Activated effector memory CD4-positive, alpha-beta T cell treated with Interleukin-2 at 50 U/mL for 16 hours (primary cell): Measurements from ENCODE around the gene SLC22A31.

Experiments used
- DNase-seq: peaks from one replicate; pipeline ENCODE4 v3.0.0-alpha.2; 2020

Gene SLC22A31

DNA sequence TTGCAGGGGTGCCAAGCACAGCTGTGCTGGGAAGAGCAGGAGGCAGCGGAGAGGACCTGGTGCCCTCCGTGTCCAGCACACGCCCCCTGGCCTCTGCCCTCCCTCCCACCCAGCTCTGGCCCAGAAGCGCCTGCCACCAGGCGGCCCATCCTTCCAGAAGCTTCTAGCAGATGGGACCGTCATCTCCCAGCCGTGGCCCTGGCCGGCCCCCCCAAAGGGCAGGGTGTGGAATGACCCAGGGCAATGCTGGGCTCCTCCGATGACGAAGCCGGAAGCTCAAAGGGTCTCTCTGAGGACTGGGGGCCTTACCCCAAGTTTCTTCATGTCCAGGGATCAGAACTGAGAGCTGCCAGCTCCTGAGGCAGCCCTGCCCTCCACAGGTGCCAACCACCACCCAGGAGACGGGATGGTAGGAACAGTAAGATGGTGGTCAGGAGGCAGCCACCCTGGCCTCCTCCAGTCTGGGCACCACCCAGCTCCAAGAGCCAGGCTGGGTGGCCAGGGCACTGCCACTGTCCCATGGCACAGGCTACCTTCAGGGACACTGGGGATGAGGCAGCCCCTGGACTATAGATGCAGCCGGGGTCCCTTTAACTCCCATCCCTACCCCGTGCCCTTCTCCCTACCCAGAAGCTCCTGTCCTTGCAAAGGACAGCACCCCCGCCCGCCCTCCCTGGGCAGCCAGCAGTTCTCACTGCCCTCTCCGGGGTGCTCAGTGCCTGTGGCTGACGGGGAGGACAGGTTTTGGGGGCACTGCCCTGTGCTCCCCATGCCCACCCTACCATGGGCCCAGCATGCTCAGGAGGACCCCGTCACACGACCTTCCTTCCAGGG is 35.3 kb downstream of the SLC22A31 start:
- DNase-seq: no peak

DNA sequence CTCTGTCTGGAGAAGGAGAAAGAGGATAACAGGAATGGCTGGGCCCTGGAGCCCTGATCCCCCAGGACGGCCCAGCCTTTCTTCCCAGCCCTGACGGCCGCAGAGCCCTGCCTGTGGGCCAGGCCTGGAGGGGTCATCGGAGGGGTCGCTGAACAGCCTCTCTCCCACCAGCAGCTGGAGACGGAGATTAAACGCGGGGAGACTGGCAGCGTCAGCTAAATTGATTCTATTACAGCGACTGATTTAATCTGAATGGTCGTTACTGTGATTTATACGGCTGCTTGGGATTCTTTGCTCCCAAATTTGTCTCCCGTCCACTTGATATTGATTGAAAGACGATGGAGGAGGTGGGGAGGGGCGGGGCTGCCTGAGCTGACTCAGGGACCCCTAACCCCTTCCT is 35.9 kb downstream of the SLC22A31 start:
- DNase-seq: no peak

DNA sequence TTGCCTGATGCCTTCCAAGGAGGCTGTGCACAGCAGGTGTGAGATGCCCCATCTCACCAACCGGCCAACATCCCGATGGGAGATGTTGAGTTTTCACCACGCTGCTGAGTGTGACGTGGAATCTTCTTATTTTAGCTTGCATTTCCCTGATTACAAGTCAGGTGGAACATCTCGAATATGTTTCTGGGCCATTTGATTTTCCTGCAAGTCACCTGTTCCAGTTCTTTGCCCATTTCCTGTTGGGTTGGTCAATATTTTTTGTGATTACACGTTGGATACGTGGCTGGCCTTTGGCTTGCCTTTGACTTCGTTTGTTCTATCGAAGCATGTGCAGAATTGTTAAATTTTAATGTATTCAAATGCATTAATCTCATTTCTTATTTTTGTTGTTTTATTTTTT is 37.0 kb downstream of the SLC22A31 start:
- no peak for DNase-seq

GRCh38 chr16:89161763-89162713 is 38.3 kb downstream of the SLC22A31 start:
- DNase-seq: no peak

- DNase-seq: no peak
Measured at GRCh38 chr16:89160977-89161701, 39.2 kb downstream of the SLC22A31 start.

GRCh38 chr16:89159850-89160354 is 40.4 kb downstream of the SLC22A31 start:
- DNase-seq: no peak

- no peak for DNase-seq
Measured at GRCh38 chr16:89159066-89159849, 41.1 kb downstream of the SLC22A31 start.

DNA sequence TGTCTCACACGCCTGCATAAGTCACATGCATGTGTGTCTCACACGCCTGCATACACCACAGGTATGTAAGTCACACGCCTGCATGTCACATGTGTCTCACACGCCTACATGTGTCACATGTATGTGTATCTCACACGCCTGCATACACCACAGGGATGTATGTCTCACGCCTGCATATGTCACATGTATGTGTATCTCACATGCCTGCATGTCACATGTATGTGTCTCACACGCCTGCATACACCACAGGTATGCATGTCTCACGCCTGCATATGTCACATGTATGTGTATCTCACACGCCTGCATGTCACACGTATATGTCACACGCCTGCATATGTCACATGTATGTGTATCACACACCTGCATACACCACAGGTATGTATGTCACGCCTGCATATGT is 42.6 kb downstream of the SLC22A31 start:
- DNase-seq: no peak

DNA sequence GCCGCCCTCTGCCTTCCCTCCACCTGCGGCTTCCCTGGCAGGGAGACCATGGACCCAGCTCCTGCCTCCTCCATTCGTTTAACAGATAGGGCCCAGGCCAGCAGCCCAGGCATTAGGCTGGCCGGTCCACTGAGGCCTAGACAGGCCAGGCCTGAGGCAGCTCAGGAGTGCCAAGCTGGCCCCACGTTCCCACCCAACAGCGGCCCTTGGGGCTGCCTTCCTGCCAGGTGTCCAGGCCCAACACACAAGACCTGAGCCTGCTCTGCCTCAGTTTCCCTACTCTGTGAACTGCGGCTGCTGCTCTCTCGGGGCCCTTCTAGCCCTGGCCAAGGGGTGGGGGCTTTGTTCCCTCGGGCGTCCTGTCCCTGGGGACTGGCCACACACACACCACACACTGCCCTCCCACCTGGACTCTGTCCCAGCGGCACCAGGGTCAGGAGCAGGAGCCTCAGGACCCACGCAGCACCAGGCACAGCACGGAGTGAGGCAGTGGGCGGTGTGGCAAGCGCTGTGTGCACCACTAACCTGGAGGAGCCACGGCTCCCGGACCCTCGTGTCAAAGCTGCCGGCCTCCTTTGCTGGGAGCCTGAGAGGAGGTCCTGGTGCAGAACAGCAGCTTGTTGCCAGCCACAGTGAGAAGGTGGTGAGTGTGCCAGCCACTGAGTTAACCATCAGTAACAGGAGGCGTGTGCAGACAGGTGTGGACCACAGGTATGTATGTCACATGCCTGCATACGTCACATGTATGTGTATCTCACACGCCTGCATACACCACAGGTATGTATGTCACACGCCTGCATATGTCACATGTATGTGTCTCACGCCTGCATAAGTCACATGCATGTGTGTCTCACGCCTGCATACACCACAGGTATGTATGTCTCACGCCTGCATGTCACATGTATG is 43.3 kb downstream of the SLC22A31 start:
- no peak for DNase-seq

GRCh38 chr16:89155851-89156739 is 44.2 kb downstream of the SLC22A31 start:
- DNase-seq: no peak

DNA sequence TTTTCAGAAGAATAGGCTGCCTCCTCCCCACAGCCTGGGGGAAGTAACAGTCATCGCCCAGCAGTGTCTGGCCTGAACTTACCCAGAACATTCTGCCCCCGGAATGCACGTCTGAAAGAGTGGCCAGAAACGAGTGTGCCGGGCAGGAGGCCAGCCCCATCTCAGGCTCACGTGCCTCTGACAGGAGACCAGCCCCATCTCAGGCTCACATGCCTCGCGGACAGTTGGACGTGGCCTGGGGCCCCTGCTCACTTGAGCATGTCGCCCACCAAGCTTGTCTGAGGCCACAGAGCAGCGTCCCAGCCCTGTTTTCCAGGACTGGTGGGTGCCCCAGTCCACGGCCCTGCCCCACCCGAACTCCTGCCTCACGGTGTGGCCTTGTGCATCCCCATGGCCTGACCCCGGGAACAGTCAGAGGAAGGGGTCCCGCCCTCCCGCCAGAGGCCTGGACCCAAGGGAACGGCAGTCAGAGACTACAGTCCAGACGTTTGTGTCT is 45.1 kb downstream of the SLC22A31 start:
- DNase-seq: no peak

DNA sequence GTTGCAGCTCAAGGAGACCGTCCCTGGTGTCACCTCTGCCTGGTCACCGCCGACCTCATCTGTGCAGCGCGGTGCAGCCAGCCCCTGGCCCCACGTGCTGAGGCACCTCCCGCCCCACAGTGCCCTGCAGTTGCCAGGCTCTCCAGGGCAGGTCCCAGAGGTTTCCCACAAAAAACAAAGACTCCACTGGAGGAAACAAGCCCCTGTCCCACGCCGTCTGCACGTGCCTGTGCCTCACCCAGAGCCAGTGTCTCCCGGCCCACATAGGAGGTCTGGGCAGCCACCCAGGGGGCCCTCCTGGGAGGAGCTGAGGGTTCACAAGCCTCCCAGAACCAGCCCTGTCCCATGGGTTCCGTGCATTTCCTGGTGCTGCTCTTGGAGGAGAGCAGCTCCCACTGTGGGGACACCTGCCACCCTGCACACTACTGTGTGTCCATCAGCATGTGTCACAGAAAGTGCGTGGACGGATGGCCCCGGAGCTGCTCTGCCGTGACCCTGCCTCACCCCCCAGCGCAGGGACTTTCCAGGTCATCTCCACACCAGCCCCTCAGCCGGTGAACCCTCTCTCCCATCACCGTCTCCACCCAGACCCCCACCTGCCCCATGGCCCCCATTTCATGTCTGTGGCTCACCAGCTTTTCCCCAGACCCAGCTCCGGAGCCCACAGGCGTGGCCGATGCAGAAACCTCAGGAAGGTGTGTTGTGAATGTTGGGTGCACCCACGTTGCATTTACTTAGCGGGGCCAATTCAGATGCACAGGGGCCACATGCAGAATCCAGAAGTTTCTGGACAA is 45.8 kb downstream of the SLC22A31 start:
- DNase-seq: no peak

GRCh38 chr16:89153848-89154271 is 46.5 kb downstream of the SLC22A31 start:
- no peak for DNase-seq

DNA sequence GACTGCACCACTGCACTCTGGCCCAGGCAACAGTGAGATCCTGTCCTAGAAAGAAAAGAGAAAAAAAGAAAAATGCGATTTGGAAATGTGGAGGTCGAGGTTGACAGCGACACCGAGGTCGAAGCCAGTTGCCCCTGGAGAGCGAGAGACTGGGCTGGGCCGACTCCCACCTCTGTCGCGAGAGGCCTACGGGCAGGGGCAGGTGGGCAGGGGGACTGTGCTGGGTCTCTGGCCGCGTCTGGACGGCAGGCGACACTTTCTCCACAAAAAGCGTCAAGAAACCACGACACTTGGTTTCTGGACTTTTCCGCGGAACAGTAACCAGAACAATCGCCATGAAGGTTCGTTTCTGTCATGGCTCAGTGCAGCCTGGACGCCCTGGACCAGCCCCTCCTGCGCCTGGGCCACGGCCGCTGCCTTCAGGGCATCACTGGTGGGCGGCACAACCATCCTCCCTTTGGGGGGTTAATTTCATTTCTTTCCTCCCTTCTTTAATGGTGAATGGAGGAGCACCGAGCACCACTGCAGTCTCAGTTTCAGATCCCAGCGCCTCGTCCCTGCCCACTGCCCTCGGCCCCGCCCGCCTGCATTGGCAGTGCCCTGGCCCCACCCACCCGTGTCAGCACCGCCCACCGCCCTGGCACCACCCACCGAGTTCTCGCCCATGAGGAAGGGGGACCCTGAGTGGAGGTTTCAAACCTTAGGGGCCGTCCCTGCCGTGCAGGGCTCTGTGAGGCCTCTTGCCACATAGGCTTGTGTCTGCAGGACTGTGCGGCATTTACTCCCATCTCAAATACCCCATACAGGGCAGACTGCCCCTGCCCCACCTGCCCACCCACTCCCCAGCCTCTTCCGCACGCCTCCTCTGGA is 47.3 kb downstream of the SLC22A31 start:
- no peak for DNase-seq

- no peak for DNase-seq
Measured at GRCh38 chr16:89150981-89151380, 49.4 kb downstream of the SLC22A31 start.

DNA sequence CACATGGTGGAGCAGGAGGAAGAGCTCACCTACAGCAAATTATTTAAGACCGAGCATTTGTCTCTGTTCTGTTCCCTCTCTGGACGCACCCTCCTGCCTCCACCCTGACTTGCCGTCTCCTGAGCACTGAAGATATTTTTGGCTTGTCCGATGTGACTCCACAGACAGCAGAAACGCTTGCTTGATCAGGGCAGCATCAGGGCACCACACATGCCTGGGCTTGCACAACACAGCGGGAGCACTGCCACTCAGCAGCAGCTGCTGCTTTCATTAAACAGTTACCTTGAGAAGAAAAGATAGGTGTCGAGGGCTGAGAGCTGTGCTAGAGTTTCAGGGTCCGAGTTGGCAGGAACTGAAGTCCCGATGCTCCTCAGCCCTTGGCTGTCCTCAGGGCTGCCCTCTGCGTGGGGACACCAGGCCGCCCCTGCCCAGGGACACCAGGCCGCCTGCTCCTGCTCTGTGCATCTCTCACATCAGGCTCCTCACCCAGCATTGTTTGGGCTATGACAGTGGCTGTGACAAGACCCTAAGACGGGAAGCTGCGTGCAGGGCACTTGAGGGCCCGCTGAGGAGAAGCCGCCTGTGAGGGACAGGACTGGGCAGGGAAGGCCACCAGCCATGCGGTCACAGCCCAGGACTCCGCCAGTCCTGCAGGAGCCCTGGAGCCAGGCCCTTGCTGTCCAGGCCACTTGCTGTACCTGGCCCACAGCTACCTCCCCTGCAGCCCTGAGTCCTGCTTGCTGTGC is 50.1 kb downstream of the SLC22A31 start:
- no peak for DNase-seq

DNA sequence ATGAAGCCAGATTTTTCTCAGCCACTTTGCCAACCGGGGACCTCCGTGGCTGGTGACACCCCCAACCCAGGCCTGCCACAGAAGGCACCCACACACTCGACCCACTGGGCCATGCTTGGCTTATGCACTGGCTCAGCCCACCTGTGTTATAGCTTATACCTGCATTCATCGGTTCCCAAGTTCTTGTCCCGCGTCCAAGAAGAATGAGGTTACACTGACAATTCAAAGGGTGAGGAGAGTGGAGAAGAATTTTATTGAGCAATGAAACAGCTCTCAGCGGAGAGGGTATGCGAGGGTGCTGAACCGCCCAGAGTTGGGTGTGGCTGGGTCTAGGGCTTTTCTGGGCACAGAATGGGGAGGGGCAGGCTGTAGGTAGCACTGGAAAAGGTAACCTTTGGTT is 51.0 kb downstream of the SLC22A31 start:
- DNase-seq: no peak
